HG02884 (cell line): ENCODE measurements around the gene YBX2.
"Not testable (repeated sequence)": the region's sequence is repeated elsewhere in the genome, so short reads cannot be mapped to it uniquely, and the experiment has no call there.

ENCODE experiments used
- ATAC-seq: cut with Tn5 transposase; IDR thresholded peaks from one replicate; pipeline ENCODE4 v1.9.1; 2021; ENCODE audit warnings: mild to moderate bottlenecking, moderate library complexity; ENCODE audit not compliant: unreplicated experiment

YBX2 gene

DNA sequence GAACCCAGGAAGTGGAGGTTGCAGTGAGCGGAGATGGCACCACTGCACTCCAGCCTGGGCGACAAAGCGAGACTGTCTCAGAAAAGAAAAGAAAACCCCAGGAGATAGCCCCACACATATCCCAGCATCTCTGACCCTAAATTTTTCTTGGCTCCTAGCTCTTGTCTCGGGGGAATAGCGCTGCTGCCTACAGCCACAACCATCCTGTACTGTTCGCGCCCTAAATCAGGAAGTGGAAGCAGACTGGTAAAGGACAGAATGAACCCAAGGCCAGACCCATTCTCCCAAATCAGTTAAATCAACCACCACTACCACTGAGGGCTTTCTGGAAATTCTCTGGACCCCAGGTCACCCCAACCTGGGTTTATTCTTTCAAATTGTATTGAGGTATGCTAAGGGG lies 44.6 kb downstream of the YBX2 start:
- no peak for ATAC-seq

DNA sequence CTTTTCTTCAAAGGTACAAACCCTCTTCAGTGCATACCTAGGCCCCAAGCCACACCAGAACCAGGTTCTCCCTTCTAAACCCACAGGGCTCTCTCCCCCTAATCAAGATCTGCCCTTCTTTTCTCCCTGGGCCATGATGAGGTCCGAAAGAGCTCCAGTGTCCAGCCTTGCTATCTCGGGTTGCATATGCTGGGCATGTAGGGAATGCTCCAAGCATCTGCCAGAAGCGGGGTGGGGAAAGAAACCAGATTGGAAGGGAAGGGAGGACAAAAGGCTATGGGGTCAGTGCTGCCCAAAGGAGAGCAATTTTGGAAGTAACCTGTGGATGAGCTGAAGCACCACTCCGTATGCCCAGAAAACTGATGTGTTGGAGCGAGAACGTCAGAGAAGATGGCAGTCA lies 45.2 kb downstream of the YBX2 start:
- no peak for ATAC-seq

- no peak for ATAC-seq
Measured at GRCh38 chr17:7248796-7249195, 45.6 kb downstream of the YBX2 start.

DNA sequence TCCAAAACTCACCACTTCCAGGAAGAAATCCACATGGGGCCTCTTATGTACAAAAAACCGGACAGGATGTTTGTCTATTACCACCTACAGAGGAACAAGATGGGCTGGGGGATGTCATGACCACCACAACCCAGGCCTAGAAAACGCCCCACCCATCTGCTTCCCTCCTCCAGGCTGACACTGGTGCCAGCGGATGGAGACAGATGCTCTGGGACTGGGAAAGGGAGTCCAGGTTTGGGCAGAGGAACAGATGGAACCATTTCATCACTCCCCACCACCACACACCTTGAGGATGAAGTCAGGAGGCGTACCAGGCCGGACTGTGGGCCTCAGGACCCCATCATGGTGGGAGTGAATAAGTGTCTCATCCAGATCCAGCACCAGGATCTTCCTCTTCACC lies 47.7 kb downstream of the YBX2 start:
- no peak for ATAC-seq

- ATAC-seq, result not testable (repeated sequence)
Measured at GRCh38 chr17:7243838-7244237, 50.6 kb downstream of the YBX2 start.

GRCh38 chr17:7243453-7243729 lies 51.0 kb downstream of the YBX2 start:
- no peak for ATAC-seq

DNA sequence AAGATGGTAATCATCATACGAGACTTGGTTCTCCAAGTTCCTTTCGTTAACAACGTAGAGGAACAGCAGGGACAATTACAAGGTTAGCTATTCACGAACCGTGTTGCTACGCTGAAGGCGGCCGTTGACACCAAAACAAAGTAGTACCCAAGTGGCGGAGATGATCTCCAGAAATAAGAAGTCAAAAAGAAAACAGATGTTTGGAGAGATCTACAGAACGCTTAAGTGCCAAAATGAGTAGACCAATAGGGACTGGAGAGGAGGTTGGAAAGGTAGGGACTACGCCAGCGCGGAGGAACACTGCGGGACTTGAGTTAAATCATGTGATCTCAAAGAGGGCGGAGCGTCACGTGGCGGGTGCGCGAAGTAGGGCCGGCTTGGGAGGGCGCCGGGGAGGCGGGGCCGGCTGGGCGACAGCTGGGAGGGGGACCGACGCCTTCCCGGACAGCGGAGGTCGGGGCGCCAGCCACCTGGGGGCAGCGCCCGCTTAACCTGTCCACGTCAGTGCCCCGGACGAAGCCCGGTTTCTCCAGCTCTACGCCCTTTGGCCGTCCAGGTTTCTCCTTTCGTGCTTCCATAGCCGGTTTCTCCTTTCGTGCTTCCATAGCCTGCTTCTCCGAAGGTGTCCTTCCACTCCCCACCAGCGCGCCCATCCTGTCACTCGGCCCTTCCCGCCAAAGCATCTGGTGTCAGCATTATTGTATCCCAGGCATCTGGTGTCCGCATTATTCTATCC lies 51.6 kb downstream of the YBX2 start:
- no peak for ATAC-seq

GRCh38 chr17:7241783-7242716 lies 52.4 kb downstream of the YBX2 start, which contains the start of gene GABARAP:
TSS of gene GABARAP (minus strand) at chr17:7242449. CDS start at chr17:7242330, 119 bp downstream.
- no peak for ATAC-seq

DNA sequence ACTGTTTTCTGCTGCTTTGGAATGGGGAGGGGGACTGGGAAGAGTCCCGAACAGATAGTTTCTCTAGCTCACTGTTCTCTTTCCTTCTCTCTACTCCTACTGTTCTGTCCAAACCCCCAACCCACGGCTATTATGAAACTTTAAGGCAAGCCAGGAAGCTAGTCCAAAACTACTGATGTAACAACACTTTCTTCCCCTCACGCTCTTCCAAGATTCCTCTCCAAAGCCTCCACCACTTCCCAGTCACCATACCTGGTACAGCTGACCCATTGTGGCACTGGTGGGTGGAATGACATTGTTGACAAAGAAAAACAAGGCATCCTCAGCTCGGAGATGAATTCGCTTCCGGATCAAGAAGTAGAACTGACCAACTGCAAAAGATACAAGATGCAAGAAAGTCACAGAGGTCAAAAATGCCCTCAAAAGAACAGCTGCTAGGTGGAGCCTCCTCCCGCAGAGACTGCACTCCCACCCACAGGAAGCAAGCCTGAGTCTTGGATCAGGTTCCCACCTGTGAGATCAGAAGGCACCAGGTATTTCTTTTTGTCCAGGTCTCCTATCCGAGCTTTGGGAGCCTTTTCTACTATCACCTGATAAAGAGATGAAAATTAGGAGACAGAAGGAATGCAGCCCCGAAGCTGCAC lies 53.2 kb downstream of the YBX2 start:
- no peak for ATAC-seq

GRCh38 chr17:7240375-7240774 lies 54.1 kb downstream of the YBX2 start:
- no peak for ATAC-seq

DNA sequence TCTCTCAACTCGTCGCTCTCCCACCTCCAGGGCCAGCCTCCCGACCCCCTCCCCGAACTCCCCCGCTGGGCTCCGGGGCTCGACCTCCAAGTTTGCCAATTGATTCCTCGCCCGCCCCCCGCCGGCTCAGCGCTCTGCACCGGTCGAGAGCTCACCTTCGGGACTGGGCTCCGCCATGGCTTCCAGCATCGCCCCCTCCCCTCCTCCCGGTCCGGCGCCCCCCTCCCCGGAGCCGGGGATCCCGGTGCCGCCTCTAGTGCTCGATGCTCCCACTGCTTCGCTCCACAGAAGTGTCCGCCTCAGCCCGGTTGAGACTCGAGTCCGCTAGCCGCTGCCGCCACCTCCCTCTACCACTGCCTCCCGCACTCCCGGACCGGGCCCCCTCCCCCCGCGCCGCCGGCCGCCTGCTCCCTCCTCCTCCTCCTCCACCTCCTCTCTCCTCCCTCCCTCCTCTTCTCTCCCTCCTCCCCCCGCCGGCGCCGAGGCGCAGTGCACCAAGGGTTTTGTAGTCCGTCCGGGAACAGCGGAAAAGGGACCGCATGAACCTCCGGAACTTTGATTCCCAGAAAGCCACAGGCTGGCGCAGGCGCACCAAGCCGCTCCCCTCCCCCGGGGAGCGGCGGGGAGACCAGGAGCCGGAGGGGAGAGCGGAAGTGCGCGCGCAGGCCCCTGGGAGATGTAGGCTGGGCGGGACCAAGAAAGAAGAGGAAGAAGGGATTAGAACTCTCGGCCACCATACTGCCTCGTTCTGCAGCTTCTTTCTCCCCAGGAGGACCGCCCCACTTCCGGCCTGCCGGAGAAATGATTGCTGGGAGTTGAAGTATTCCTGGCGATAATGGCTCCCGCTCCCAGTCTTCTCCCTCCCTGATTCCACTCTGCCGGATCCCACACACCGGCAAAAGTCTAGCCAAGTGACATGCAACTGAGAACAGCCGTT lies 55.1 kb downstream of the YBX2 start, which contains the start of gene PHF23:
Gene PHF23, minus strand, starts transcription at position 367 of the 937 bp plus-strand sequence. Its CDS starts 178 bp downstream, at position 189.
- ATAC-seq, result peak; percentile 47

DNA sequence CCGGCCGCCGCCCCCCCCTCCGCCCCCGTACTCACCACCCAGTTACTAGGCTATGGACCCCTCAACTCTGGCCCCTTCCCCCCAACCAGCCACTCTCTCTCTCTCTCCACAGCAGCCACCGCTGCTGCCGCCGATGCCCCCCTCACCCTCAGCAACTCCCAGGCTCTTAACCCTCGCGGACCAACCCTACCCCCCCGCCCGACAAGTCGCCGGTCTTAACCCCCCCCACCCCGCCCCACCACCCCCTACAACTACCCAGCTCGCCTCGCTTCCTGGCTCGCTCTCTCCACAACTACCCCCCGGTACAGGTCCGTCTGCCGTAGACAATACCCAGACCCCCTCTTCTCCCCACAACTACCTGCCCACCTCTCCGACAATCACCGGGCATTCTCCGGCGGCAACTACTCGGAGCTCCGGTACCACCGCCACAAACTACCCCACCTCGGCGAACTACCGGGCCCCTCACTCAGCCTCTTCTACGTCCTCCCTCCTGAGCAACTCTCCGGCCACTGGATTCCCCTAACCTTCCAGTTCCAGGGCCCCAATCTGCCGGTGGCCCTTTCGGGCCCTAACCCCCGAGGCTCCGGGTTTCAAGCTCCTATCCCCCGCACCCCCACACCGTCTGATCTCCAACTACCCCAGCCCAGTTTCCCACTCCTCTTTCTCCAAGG lies 55.9 kb downstream of the YBX2 start:
- no peak for ATAC-seq
